Amygdala (tissue), 56 donors: ENCODE data around the gene CLDND1.

Experiments
- DNase-seq, 56 donors: peaks; one replicate each; lab custom pipeline; 2025; lab: John Stamatoyannopoulos, UW

The CLDND1 gene

GRCh38 chr3:98521897-98522543 lies 682 bp downstream of the CLDND1 start:
- DNase-seq: peak in 19 of 56 donors; percentile 8 to 67 (median 34)

DNA sequence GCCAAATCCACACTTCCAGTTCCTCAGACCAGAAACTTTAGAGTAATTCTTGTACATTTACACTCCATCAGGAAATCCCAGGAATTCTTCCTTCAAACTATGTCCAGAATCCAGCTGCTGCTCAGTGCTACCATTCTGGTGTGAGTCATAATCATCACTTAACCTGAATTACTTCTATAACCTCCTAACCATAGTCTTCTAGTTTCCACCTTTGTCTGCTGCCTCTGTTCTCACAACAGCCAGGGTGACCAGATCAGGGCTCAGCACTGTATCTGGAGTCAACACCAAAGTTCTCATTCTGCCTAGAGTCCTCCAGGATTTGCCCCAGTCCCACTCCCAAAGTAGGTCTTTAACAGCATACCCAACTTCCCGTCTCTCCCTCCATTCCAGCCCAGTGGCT lies 3.4 kb downstream of the CLDND1 start:
- DNase-seq: peak in 1 of 56 donors; percentile 28

DNA sequence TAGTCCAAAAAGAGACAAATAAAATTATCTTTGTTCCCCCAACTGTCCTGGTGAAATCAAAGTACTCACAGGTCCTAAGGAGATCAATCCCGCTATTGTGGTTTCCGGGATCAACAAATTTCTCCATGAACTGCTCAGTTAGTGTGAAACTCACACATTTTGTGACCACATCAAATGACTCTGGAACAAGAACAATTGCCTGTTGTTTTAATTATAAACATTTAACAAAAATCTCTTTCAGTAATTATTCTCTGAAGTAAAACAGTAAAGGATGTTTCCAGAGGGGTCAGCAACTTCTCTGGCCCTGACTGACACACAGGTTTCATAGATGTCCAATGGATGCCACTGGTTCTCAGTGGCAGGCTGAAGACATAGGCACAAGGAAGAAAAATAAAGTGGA lies 3.9 kb downstream of the CLDND1 start:
- DNase-seq: peak in 22 of 56 donors; percentile 3 to 81 (median 32)

GRCh38 chr3:98514948-98515347 lies 7.8 kb downstream of the CLDND1 start:
- DNase-seq: no peak

- DNase-seq: no peak
Measured at GRCh38 chr3:98513736-98514135, 9.0 kb downstream of the CLDND1 start.

DNA sequence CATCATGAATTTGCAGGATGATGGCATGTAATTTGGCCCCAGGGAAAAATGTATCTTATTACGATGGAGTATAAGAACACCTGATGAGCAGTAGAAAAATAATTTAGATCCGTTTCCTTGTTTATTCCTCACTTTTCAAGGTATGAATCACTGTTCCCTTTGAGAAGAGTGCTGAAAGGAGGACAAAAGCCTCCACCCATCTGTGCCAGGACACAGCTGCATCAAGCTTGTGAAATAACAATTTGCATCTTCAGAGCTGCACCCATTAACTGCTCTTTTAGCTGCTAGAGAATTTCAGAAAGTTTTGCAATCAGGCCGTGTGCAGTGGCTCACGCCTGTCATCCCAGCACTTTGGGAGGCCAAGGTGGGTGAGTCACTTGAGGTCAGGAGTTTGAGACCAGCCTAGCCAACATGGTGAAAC lies 9.6 kb downstream of the CLDND1 start:
- peak in 3 of 56 donors; percentile 7 to 10 (median 10) for DNase-seq

DNA sequence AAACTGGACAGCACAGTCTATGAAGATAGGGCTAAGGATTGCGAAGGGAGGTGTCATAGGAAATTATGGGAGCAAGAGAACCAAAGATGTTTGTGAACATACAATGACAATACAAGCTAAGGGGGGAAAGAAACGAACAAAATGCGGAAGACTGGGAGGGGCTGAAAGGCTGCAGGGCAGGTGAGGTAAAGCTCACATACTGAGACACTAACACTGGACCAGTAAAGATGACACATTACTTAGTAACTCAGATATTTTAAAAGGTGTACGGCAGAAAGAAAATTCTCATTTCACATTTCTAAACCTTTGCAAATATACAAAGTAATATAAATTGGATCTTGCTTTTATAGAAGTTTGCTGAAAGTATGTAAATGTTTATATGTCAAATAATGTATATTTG lies 10.1 kb downstream of the CLDND1 start:
- DNase-seq: no peak

DNA sequence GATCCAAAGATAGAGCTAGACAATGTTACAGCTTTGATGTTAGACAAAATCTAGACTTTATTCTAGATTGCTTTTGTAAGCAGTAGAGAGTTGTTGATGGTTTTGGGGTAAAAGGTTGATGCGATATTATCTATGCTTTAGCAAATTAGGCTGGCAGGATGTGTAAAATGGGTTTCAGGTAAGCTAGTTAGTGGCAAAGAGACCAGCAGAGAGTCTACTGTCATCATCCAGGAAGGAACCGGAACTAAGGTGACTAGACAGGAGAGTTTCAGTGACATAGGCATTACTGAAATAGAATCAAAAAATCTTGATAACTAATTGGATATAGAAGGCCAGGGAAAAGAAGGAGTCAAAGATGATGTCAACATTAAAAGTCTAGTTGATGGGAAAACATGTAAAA lies 14.1 kb downstream of the CLDND1 start:
- DNase-seq: no peak

DNA sequence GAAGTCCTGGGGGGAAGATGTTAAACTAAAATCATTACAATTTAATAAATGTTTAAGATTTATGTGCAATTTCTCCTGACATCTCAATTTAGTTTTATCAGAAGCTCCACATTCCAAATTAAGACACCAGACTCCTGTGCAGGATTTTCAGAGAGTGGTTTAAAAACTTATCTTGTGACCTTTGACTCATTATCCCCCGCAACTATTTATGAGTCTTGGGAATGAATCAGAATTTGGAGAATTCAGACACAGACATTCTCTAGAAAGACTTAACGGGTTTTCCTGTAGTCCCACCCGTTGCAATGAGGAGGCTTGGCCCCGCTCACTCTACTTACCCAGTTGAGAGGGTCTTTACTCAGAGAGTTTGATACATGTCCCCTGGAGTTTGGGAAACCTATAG lies 18.2 kb downstream of the CLDND1 start:
- DNase-seq: no peak

GRCh38 chr3:98501863-98502576 lies 20.7 kb downstream of the CLDND1 start:
- no peak for DNase-seq

DNA sequence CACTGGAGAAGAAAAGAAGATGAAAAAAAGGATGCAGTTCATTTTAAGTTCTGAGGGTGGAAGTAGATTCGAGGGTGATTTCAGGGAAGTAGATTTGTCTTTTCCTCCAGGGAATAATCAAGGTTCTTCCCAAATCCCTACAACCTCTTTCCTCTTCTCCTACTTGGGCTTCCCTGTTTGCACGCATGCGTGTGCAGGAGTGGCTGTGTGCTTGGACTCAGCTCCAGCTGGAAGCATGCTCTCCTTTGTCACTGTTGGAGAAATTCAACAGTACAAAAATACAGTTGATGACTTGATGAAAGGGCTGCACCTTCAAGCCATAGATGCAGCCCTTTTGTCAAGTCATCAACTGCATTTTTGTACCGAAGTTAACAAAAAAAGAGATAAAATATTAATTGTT lies 21.4 kb downstream of the CLDND1 start:
- peak in 10 of 56 donors; percentile 1 to 44 (median 16) for DNase-seq

DNA sequence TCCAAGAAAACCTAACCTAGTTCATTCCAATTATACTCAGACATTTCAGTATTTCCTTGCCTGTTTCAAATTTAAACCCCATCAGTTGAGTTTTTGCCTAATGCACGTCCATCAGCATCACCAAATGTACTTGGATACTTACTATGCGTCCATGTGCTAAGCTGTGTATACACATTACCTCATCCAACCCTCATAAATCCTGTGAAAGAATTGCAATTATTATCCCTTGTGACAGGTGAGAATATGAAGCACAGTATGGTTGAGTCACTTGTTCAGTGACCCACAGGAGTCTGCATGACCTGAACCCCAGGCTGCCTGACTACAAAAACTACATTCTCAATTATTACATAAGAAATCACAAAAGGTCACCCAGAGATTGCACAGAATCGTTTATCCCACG lies 22.7 kb downstream of the CLDND1 start:
- no peak for DNase-seq

DNA sequence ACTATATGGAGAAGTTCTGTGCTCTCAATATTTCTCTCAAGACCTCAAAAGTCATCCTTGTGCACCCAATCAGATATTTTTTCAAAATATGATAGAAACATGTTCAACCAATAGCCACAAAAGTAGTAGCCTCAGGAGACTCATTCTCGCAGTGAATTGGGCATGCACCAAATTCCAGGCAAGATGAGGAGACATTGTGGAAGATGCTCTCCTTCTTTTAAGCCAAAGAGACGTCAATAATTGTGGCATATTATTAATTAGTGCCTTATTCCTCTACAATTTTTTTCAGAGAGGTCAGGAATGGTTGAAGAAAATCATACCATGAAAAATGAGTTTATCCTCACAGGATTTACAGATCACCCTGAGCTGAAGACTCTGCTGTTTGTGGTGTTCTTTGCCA lies 25.3 kb downstream of the CLDND1 start, which contains the start of gene OR5K2:
TSS of gene OR5K2 (plus strand) at position 301 of the 400 bp plus-strand sequence. CDS start at position 301, 0 bp downstream.
- DNase-seq: no peak

DNA sequence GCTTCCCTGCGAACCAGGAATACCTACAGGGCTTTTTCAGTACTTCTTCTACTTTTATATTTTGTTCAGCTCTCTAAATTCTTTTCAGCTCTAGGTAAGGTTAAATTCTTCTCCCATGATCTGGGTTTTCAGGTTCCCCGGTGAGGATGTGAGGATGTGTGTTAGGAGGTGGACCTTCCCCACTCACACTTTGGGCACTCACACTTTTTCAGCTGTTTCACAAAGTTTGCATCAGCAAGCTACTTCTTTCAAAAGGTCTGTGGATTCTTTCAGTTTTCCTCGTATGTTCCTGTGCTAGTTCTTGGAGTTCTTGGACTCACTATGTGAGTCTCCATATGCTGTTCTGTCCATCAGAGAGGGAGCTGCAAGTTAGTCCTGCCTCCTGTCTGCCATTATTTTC lies 39.1 kb downstream of the CLDND1 start:
- DNase-seq: no peak

DNA sequence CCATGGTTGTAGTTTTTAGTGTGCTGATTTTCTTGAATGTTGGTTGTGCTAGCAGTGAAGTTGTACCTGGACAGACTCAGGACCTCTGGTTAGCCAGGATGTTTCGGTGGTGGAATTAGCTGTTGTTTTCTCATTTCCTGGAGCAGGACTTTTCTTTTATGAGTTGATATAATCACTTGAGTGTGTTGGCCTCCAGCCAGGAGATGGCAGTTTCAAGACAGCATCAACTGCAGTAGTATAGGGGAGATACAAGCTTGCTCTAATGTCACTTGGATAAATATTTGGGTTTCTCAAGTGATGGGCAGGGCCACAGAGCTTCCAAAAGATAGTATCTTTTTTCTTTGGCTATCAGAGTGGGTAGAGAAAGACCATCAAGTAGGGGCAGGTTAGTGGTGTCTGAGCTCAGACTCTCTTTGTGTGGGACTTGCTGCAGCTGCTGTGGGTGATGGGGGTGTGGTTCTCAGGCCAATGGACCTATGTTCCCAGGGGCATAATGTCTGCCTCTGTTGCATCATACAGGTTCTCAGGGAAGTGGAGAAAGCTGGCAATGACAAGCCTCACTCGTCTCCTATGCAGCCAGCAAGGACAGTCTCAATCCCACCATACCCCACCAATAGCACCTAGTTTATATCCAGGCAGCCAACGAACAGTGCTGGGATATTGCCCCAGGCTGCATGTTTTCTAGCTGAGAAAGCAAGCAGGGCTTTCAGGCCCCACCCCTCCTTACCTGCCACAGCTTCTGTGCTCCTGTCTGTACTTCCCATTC lies 39.8 kb downstream of the CLDND1 start:
- no peak for DNase-seq
